Measurements from ENCODE around the gene SLC12A6. TPM values are rescaled to one million over a fixed set of nuclear protein-coding genes. Genes with fewer than 3 reads are reported as not detected.
"Not testable (repeated sequence)": the region's sequence is repeated elsewhere in the genome, so short reads cannot be mapped to it uniquely, and the experiment has no call there.

Gene SLC12A6
- total RNA-seq, 1 donor from 2014 or later = 17.3 TPM

DNA sequence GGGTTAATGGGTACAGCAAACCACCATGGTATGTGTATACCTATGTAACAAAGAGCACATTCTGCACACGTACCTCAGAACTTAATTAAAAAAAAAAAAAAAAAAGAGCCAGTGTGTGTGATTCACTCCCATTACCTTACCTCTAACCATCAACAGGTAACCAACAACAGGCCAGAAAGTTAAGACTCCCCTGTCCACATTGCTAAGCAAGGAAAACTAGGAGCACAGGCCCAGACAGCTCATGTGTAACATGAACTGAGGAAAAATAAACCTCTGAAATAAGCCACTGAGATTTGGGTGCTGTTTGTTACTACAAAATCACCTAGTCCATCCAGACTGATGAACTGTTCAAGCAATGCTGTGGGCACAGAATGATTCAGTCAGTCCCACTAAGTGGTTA, 133.6 kb downstream of the SLC12A6 start:
- no peak for DNase-seq (ENCODE audit: low spot score)

DNA sequence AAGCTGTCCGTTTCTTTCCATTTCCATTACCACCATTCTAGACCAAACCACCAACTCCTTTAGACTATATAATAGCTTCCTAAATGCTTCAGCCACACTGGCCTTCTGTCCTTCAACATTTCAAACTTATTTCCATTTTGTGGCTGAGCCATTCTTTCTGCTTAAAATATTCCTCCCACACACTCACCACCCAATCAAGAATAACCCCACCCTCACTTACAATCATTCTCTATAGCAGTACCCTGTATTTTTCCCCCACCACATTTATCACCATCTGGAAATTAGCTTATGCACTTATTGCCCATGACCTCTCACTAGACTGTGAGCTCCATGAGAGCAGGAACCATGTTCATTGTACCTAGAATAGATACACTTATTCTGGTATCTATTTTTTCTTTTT, 134.3 kb downstream of the SLC12A6 start:
- no peak for DNase-seq (ENCODE audit: low spot score)

DNA sequence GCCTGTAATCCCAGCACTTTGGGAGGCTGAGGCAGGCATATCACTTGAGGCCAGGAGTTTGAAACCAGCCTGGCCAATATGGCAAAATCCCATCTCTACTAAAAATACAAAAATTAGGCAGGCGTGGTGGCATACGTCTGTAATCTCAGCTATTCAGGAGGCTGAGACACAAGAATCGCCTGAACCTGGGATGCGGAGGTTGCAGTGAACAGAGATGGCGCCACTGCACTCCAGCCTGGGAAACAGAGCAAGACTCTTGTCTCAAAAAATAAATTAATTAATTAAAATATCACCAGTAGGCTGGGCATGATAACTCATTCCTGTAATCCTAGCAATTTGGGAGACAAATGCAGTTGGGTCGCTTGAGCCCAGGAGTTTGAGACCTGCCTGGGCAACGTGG, 144.3 kb downstream of the SLC12A6 start:
- not testable (repeated sequence) for DNase-seq (ENCODE audit: low spot score)

DNA sequence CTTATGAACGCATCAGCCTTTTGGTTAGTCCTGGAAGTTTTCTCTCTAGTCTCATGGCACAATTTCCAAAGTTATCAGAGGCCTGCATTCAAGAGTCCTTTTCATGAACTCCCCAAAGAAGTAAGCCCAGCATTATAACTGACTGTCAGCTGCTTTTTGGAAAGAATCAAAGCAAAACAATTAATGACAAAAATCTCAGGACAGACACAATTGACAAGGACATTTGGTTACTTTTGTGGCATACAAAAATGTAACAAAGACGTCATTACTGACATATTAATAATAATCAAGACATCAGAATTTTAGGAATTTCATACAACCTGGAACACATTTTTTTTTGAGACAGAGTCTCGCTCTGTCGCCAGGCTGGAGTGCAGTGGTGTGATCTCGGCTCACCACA, 148.9 kb downstream of the SLC12A6 start:
- no peak for DNase-seq (ENCODE audit: low spot score)

DNA sequence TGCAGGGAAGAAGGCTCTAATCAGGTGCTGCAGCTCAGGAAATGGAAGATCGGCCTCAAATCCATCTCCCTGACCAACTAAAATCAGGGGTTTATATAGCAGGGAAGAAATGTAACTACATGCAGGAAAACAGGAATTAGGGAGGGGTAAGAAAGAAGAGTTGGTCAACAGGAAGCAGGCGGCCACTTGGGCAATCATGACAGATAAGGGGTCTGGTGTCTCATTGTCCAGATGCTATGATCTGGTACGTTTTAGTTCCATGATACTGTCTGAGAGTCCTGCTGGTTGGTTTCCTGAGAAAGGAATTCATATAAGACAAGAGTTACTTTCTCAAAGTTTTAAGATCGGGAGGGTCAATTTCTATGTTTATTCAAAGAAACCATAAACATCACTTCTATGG, 151.9 kb downstream of the SLC12A6 start:
- no peak for DNase-seq (ENCODE audit: low spot score)

DNA sequence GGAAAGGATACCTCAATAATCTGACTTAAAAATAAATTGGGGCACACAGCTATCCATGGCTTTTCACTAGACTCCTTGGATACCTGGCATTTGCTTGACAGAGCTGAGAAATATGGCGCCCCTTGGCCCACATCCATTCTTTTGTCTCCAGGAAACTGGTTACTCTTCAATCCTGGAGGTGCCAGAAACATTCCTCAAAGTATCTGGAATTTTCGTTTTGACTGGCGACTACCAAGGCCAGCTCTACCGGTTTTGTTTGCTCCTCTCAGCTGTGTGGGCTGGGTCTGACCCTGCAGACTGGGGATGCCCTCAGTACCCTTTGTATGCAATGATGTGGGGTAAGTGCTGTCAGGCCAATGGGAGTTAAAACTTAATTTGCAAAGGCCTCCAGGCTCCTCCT, 154.6 kb downstream of the SLC12A6 start:
- peak; percentile 2 for DNase-seq (ENCODE audit: low spot score)

Other genes starting within 250 kb of the SLC12A6 start
- gene EMC7, start 235.9 kb downstream of the SLC12A6 start, total RNA-seq (ENCODE audit: insufficient read depth, low replicate concordance) = 13.5 TPM
- 3.9 TPM for gene PGBD4, start 235.7 kb downstream of the SLC12A6 start, total RNA-seq (ENCODE audit: insufficient read depth, low replicate concordance)
- gene KATNBL1, start 127.7 kb downstream of the SLC12A6 start, total RNA-seq (ENCODE audit: insufficient read depth, low replicate concordance) = 91.2 TPM
- 60.4 TPM for gene EMC4, start 112.8 kb downstream of the SLC12A6 start, total RNA-seq (ENCODE audit: insufficient read depth, low replicate concordance)
- gene NOP10, start 5.4 kb upstream of the SLC12A6 start, total RNA-seq (ENCODE audit: insufficient read depth, low replicate concordance) = 79.7 TPM
- gene NUTM1, start 5.5 kb upstream of the SLC12A6 start, total RNA-seq (ENCODE audit: insufficient read depth, low replicate concordance) = not detected
- gene LPCAT4, start 29.4 kb upstream of the SLC12A6 start, total RNA-seq (ENCODE audit: insufficient read depth, low replicate concordance) = 18.1 TPM
- gene GOLGA8A, start 100.0 kb upstream of the SLC12A6 start, total RNA-seq (ENCODE audit: insufficient read depth, low replicate concordance) = 54.9 TPM
- gene GOLGA8B, start 245.9 kb upstream of the SLC12A6 start, total RNA-seq (ENCODE audit: insufficient read depth, low replicate concordance) = 56.6 TPM